ENCODE data around the gene CADM1.

DNA sequence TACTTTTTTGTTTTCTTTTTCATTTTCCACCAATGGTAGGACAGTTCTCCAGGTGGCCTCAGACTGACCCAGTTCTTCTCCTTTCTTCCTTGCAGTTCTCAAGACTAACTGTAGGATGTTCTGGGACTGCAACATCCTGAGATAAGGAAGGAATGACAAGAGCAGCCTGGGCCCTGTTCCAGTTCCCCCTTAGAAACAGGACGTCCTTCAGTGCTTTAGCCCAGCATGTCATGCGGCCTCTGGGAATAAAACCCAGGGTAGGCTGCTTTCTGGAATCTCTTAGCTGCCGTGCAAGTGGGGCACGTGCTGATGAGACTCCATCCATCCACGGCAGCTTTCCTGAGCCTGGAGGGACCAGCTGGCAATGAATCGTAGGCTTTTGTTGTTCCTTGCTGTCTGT is 24.0 kb upstream of the CADM1 start:
- TF ChIP-seq, protein P1, sequence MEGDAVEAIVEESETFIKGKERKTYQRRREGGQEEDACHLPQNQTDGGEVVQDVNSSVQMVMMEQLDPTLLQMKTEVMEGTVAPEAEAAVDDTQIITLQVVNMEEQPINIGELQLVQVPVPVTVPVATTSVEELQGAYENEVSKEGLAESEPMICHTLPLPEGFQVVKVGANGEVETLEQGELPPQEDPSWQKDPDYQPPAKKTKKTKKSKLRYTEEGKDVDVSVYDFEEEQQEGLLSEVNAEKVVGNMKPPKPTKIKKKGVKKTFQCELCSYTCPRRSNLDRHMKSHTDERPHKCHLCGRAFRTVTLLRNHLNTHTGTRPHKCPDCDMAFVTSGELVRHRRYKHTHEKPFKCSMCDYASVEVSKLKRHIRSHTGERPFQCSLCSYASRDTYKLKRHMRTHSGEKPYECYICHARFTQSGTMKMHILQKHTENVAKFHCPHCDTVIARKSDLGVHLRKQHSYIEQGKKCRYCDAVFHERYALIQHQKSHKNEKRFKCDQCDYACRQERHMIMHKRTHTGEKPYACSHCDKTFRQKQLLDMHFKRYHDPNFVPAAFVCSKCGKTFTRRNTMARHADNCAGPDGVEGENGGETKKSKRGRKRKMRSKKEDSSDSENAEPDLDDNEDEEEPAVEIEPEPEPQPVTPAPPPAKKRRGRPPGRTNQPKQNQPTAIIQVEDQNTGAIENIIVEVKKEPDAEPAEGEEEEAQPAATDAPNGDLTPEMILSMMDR (IDR thresholded peaks at IDR 0.05; ENCODE audit: extremely low read depth in 1 of 2, insufficient read depth in 1 of 2, low read depth in 1 of 2, low read length in 2 of 2): no peak
- TF ChIP-seq POLR2AphosphoS5 (IDR thresholded peaks at IDR 0.05; ENCODE audit: insufficient read depth, low read depth, low read length) (no peak), MYC (IDR thresholded peaks at IDR 0.05; ENCODE audit: low read depth, low read length) (no peak), POLR2A (IDR thresholded peaks at IDR 0.05; ENCODE audit: low read depth, low read length) (no peak), EZH2 (IDR thresholded peaks at IDR 0.05; ENCODE audit: borderline replicate concordance, low read depth, low read length, severe bottlenecking) (no peak), GATA2 (IDR thresholded peaks at IDR 0.05; ENCODE audit: insufficient read depth, insufficient read length, low read depth, low read length) (no peak)
